Liver (tissue), 3 donors: ENCODE data around the gene LINC00305.

Source experiments
- ATF3 ChIP-seq: IDR thresholded peaks from 2 replicates; pipeline ENCODE4 v1.6.1; 2016; ENCODE audit warnings: antibody characterized with exemption
- EGR1 ChIP-seq, 2 donors: IDR thresholded peaks; 2 replicates each; pipeline ENCODE4 v1.6.1; 2016 to 2018; ENCODE audit warnings: antibody characterized with exemption in 2 of 2, low read depth in 2 of 2
- FOXA1 ChIP-seq: IDR thresholded peaks from 2 replicates; pipeline ENCODE4 v1.6.1; 2016; ENCODE audit warnings: antibody characterized with exemption
- RAD21 ChIP-seq, 2 donors: IDR thresholded peaks; 2 replicates each; pipeline ENCODE4 v1.6.1; 2016; ENCODE audit warnings: antibody characterized with exemption in 2 of 2, mild to moderate bottlenecking in 2 of 2
- REST ChIP-seq: IDR thresholded peaks from 2 replicates; pipeline ENCODE4 v1.6.1; 2016; ENCODE audit warnings: antibody characterized with exemption, mild to moderate bottlenecking
- RXRA ChIP-seq, 2 donors: IDR thresholded peaks; 2 replicates each; pipeline ENCODE4 v1.6.1; 2017 to 2018; ENCODE audit warnings: antibody characterized with exemption in 2 of 2, mild to moderate bottlenecking in 1 of 2
- TAF1 ChIP-seq: conservative IDR thresholded peaks from 2 replicates; pipeline ENCODE4 v1.6.1; 2016; ENCODE audit warnings: antibody characterized with exemption, mild to moderate bottlenecking
- TF ChIP-seq, protein P1 (sequence below): IDR thresholded peaks from 2 replicates; pipeline ENCODE4 v1.6.1; 2016; ENCODE audit warnings: antibody characterized with exemption
- TF ChIP-seq, protein P2 (sequence below): fragments of 150-350 bp; IDR thresholded peaks from 2 replicates; pipeline ENCODE4 v1.5.1; 2017; ENCODE audit warnings: improper control_type of control experiment, low read depth, low read length; ENCODE audit not compliant: missing input control
- TF ChIP-seq, protein P3 (sequence below): IDR thresholded peaks from 2 replicates; pipeline ENCODE4 v1.6.1; 2016; ENCODE audit warnings: antibody characterized with exemption
- donor health status: healthy.
- donor health status: healthy.

- TF ChIP-seq, protein P1, sequence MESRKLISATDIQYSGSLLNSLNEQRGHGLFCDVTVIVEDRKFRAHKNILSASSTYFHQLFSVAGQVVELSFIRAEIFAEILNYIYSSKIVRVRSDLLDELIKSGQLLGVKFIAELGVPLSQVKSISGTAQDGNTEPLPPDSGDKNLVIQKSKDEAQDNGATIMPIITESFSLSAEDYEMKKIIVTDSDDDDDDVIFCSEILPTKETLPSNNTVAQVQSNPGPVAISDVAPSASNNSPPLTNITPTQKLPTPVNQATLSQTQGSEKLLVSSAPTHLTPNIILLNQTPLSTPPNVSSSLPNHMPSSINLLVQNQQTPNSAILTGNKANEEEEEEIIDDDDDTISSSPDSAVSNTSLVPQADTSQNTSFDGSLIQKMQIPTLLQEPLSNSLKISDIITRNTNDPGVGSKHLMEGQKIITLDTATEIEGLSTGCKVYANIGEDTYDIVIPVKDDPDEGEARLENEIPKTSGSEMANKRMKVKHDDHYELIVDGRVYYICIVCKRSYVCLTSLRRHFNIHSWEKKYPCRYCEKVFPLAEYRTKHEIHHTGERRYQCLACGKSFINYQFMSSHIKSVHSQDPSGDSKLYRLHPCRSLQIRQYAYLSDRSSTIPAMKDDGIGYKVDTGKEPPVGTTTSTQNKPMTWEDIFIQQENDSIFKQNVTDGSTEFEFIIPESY = no peak
- TF ChIP-seq, protein P2, sequence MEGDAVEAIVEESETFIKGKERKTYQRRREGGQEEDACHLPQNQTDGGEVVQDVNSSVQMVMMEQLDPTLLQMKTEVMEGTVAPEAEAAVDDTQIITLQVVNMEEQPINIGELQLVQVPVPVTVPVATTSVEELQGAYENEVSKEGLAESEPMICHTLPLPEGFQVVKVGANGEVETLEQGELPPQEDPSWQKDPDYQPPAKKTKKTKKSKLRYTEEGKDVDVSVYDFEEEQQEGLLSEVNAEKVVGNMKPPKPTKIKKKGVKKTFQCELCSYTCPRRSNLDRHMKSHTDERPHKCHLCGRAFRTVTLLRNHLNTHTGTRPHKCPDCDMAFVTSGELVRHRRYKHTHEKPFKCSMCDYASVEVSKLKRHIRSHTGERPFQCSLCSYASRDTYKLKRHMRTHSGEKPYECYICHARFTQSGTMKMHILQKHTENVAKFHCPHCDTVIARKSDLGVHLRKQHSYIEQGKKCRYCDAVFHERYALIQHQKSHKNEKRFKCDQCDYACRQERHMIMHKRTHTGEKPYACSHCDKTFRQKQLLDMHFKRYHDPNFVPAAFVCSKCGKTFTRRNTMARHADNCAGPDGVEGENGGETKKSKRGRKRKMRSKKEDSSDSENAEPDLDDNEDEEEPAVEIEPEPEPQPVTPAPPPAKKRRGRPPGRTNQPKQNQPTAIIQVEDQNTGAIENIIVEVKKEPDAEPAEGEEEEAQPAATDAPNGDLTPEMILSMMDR = no peak
- TF ChIP-seq REST = no peak
- TF ChIP-seq, protein P3, sequence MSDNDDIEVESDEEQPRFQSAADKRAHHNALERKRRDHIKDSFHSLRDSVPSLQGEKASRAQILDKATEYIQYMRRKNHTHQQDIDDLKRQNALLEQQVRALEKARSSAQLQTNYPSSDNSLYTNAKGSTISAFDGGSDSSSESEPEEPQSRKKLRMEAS = no peak
- no peak for TF ChIP-seq RAD21 (IDR thresholded peaks at IDR 0.05)
- TF ChIP-seq ATF3 = no peak
- TF ChIP-seq TAF1 = no peak
- TF ChIP-seq EGR1 (IDR thresholded peaks at IDR 0.05; ENCODE audit: low read depth in 2 of 2) = no peak
- no peak for TF ChIP-seq RXRA (IDR thresholded peaks at IDR 0.05)
- no peak for TF ChIP-seq FOXA1
Measured at GRCh38 chr18:64191069-64191468, 42.2 kb upstream of the LINC00305 start.
